Measurements from ENCODE around the gene TRIP10. TPM values are rescaled to one million over a fixed set of nuclear protein-coding genes. Genes with fewer than 3 reads are reported as not detected.

Gene TRIP10
- polyA plus RNA-seq, 1 donor (not counting 4 experiments of a cell fraction or from before 2014, with no cell fraction given), result 34.8 TPM

- DNase-seq (ENCODE audit: low read depth, low spot score) (no peak), FAIRE-seq (no peak)
- H3K9me3 ChIP-seq (ENCODE audit: control insufficient read depth, low read depth, low read length), result no peaks in the 10 kb centered on the region
- no peak overlapping the region for H2AFZ ChIP-seq (ENCODE audit: control insufficient read depth, low read length)
- TF ChIP-seq CTCF (optimal IDR thresholded peaks at IDR 0.05 in 1 of 3, IDR thresholded peaks at IDR 0.05 in 1 of 3, conservative IDR thresholded peaks at IDR 0.05 in 1 of 3; ENCODE audit: extremely low read depth in 1 of 3, insufficient read depth in 2 of 3, low read length in 3 of 3), result no peak
- no peak for TF ChIP-seq EZH2 (IDR thresholded peaks at IDR 0.05; ENCODE audit: low read length)
- no peak overlapping the region for H3K9ac ChIP-seq (ENCODE audit: control insufficient read depth, extremely low read depth, insufficient read depth, low read length)
- dilution Hi-C loops (cut with MboI; ENCODE audit: extremely low pct_ligation_motif_present, low sequenced_read_pairs), result no loop called here
- H3K27ac ChIP-seq (ENCODE audit: control insufficient read depth, insufficient read depth, low read length), result no peak overlapping the region
- H3K4me1 ChIP-seq (ENCODE audit: control insufficient read depth, extremely low read depth, insufficient read depth, low read length), result no peaks in the 10 kb centered on the region
- H3K27me3 ChIP-seq (ENCODE audit: control insufficient read depth, extremely low read depth, insufficient read depth, low read length), result no peaks in the 10 kb centered on the region
- H3K9me1 ChIP-seq (ENCODE audit: control insufficient read depth, extremely low read depth, insufficient read depth, low read length), result no peaks in the 10 kb centered on the region
- H3K4me2 ChIP-seq (ENCODE audit: control insufficient read depth, extremely low read depth, insufficient read depth, low read depth, low read length), result no peak overlapping the region
- peaks cover 8 to 18% of the 10 kb centered on the region in 2 experiments for H3K36me3 ChIP-seq (ENCODE audit: control insufficient read depth in 2 of 2, extremely low read depth in 1 of 2, insufficient read depth in 2 of 2, low read length in 2 of 2)
- no peaks in the 10 kb centered on the region for H3K79me2 ChIP-seq (ENCODE audit: control insufficient read depth, insufficient read depth, low read length)
- no peak overlapping the region for H3K4me3 ChIP-seq (ENCODE audit: control insufficient read depth in 2 of 3, extremely low read depth in 1 of 3, insufficient read depth in 2 of 3, low read depth in 1 of 3, low read length in 3 of 3)
- no peaks in the 10 kb centered on the region for H4K20me1 ChIP-seq (ENCODE audit: control insufficient read depth, extremely low read depth, insufficient read depth, low read length)
Observed at GRCh38 chr19:6728346-6728745, 11.1 kb upstream of the TRIP10 start.

- Histone ChIP-seq H2AFZ (ENCODE audit: control insufficient read depth, low read length) (no peak overlapping the region), H3K9me1 (ENCODE audit: control insufficient read depth, extremely low read depth, insufficient read depth, low read length) (no peaks in the 10 kb centered on the region), H3K9ac (ENCODE audit: control insufficient read depth, extremely low read depth, insufficient read depth, low read length) (no peak overlapping the region), H4K20me1 (ENCODE audit: control insufficient read depth, extremely low read depth, insufficient read depth, low read length) (no peaks in the 10 kb centered on the region), H3K9me3 (ENCODE audit: control insufficient read depth, low read depth, low read length) (no peaks in the 10 kb centered on the region), H3K4me2 (ENCODE audit: control insufficient read depth, extremely low read depth, insufficient read depth, low read depth, low read length) (no peak overlapping the region), H3K4me3 (ENCODE audit: control insufficient read depth in 2 of 3, extremely low read depth in 1 of 3, insufficient read depth in 2 of 3, low read depth in 1 of 3, low read length in 3 of 3) (no peak overlapping the region), H3K79me2 (ENCODE audit: control insufficient read depth, insufficient read depth, low read length) (no peaks in the 10 kb centered on the region), H3K27ac (ENCODE audit: control insufficient read depth, insufficient read depth, low read length) (no peak overlapping the region), H3K36me3 (ENCODE audit: control insufficient read depth in 2 of 2, extremely low read depth in 1 of 2, insufficient read depth in 2 of 2, low read length in 2 of 2) (peaks cover 8 to 22% of the 10 kb centered on the region in 2 experiments), H3K4me1 (ENCODE audit: control insufficient read depth, extremely low read depth, insufficient read depth, low read length) (no peaks in the 10 kb centered on the region), H3K27me3 (ENCODE audit: control insufficient read depth, extremely low read depth, insufficient read depth, low read length) (no peaks in the 10 kb centered on the region)
- no peak for DNase-seq (ENCODE audit: low read depth, low spot score)
- no peak for FAIRE-seq
- TF ChIP-seq CTCF (optimal IDR thresholded peaks at IDR 0.05 in 1 of 3, IDR thresholded peaks at IDR 0.05 in 1 of 3, conservative IDR thresholded peaks at IDR 0.05 in 1 of 3; ENCODE audit: extremely low read depth in 1 of 3, insufficient read depth in 2 of 3, low read length in 3 of 3), result no peak
- no peak for TF ChIP-seq EZH2 (IDR thresholded peaks at IDR 0.05; ENCODE audit: low read length)
- dilution Hi-C loops (cut with MboI; ENCODE audit: extremely low pct_ligation_motif_present, low sequenced_read_pairs), result no loop called here
Observed at GRCh38 chr19:6729573-6730152, 9.8 kb upstream of the TRIP10 start.
